ENCODE results near the gene FICD. TPM values are rescaled to one million over a fixed set of nuclear protein-coding genes. Genes with fewer than 3 reads are reported as not detected.

The FICD gene
- total and polyA plus RNA-seq, 9 of the 15 experiments (the other 6 are each of a cell fraction or from before 2014, with no cell fraction given) = 0.88 to 4.5 (median 1.9) TPM

- 2% methylated on average over 3 of the region's 3 CpGs for WGBS (ENCODE audit: insufficient coverage, low coverage, missing lambda C conversion rate)
- TF ChIP-seq NR2C2 (CRISPR knock-in tag; IDR thresholded peaks at IDR 0.05) = no peak
- TF ChIP-seq NR2C2 (tag; IDR thresholded peaks at IDR 0.05) = peak; percentile 42; the same call in 1 of the 2 replicates
- TF ChIP-seq ZBTB7A (IDR thresholded peaks at IDR 0.05; ENCODE audit: borderline replicate concordance, control insufficient read depth, low read depth, low read length) = no peak
- peak; percentile 18; the same call in 1 of the 2 replicates for TF ChIP-seq ZNF589 (CRISPR knock-in tag; IDR thresholded peaks at IDR 0.05; ENCODE audit: low read depth)
- no peak for TF ChIP-seq SP2 (IDR thresholded peaks at IDR 0.05; ENCODE audit: extremely low read depth, low read depth, low read length, poor library complexity, severe bottlenecking)
- TF ChIP-seq CTCFL (IDR thresholded peaks at IDR 0.05; ENCODE audit: borderline replicate concordance, insufficient read depth, low read depth, low read length, poor library complexity, severe bottlenecking) = peak; percentile 17
- TF ChIP-seq POLR2AphosphoS5 (IDR thresholded peaks at IDR 0.05; ENCODE audit: control insufficient read depth, insufficient read depth, low read depth, low read length) = peak; percentile 19; the same call in 1 of the 2 replicates
- TF ChIP-seq FOXK1 (CRISPR knock-in tag; IDR thresholded peaks at IDR 0.05; ENCODE audit: borderline replicate concordance) = 0 out of 2 replicates have a peak, but pooled peaks have one; percentile 40
- TF ChIP-seq TCF3 (CRISPR knock-in tag; IDR thresholded peaks at IDR 0.05) = 0 out of 2 replicates have a peak, but pooled peaks have one; percentile 3
- TF ChIP-seq CHD1 (IDR thresholded peaks at IDR 0.05; ENCODE audit: low read length) = peak; percentile 22
- TF ChIP-seq CBFA2T3 (IDR thresholded peaks at IDR 0.05) = 0 out of 2 replicates have a peak, but pooled peaks have one; percentile 12
- peak in 1 of 3 experiments; percentile 23; a peak in 1 of 6 replicates for TF ChIP-seq CTCF (IDR thresholded peaks at IDR 0.05 in 2 of 3, conservative IDR thresholded peaks at IDR 0.05 in 1 of 3; ENCODE audit: insufficient read depth in 2 of 3, low read depth in 1 of 3, low read length in 3 of 3)
- 0 out of 2 replicates have a peak, but pooled peaks have one; percentile 39 for TF ChIP-seq MYC (IDR thresholded peaks at IDR 0.05; ENCODE audit: low read depth, low read length)
- no peak for TF ChIP-seq MYC (CRISPR knock-in tag; IDR thresholded peaks at IDR 0.05; ENCODE audit: borderline replicate concordance, low read depth)
- TF ChIP-seq ZNF232 (CRISPR knock-in tag; IDR thresholded peaks at IDR 0.05) = peak; percentile 50; the same call in 1 of the 2 replicates
- no peak for TF ChIP-seq ATF2 (CRISPR knock-in tag; IDR thresholded peaks at IDR 0.05)
Observed at GRCh38 chr12:108559748-108560147, 44.7 kb downstream of the FICD start.

More at GRCh38 chr12:108559748-108560147, 44.7 kb downstream of the FICD start:
- peak overlapping the region; percentile 93 for H3K4me3 ChIP-seq
- no TSS peak for BruUV-seq (replicated peaks)
- POLR2A ChIA-PET = interaction anchor here (0.6 to 2.4 kb wide), 9 partner anchors 10 to 76 kb away, joined by 3 to 18 read pairs (median 4); partner anchors contain the start of gene FICD
- H3K4me2 ChIP-seq (ENCODE audit: insufficient read depth, low read length) = peak overlapping the region; percentile 99
- H3K4me1 ChIP-seq (replicated peaks in 1 of 2; ENCODE audit: control insufficient read depth in 2 of 2, insufficient read depth in 2 of 2, low read length in 2 of 2) = peaks cover 11 to 20% of the 10 kb centered on the region in 2 experiments
- H3K27me3 ChIP-seq (ENCODE audit: control insufficient read depth in 2 of 2, insufficient read depth in 2 of 2, low read length in 2 of 2) = no peaks in the 10 kb centered on the region
- H4K20me1 ChIP-seq (replicated peaks; ENCODE audit: control insufficient read depth, insufficient read depth, low read length) = peaks cover 16% of the 10 kb centered on the region; the same call in 1 of the 2 replicates
- no peaks in the 10 kb centered on the region for H3K9me1 ChIP-seq (ENCODE audit: control insufficient read depth, insufficient read depth, low read length)
- H3K27ac ChIP-seq (ENCODE audit: extremely low read depth, low read depth, low read length) = peak overlapping the region; percentile 97
- no peak for ATAC-seq
- CTCF ChIA-PET (ENCODE audit: low intra/inter-chr PET ratio) = no interaction called here
- peaks cover 46% of the 10 kb centered on the region for H3K36me3 ChIP-seq (ENCODE audit: control insufficient read depth, insufficient read depth, low read length)
- intact Hi-C loops (cut with micrococcal nuclease) = loop anchor here (5.0 kb wide), 3 partner anchors 173 to 393 kb away; partner anchors contain the start of genes CORO1C and SSH1
- no peak for FAIRE-seq
- H3K9me3 ChIP-seq (replicated peaks; ENCODE audit: control insufficient read depth, insufficient read depth, low read depth, low read length) = no peaks in the 10 kb centered on the region
- peak overlapping the region; percentile 90 to 96 for H3K9ac ChIP-seq (ENCODE audit: insufficient read depth in 1 of 2, low read depth in 2 of 2, low read length in 2 of 2)
- DNase-seq (ENCODE audit: extremely low read depth in 1 of 4, low spot score in 3 of 4) = peak in 3 of 4 experiments; percentile 14 to 65 (median 15)
- in situ Hi-C loops (cut with MboI) = loop anchor here (5.0 kb wide), 2 partner anchors 243 to 533 kb away; partner anchors contain the start of gene ALKBH2
- peaks cover 91% of the 10 kb centered on the region for H3K79me2 ChIP-seq (ENCODE audit: control insufficient read depth, insufficient read depth, low read length)
- no peak overlapping the region for H2AFZ ChIP-seq (ENCODE audit: low read depth, low read length)

Data from K562 (cell line).